HG02678 (cell line): ENCODE measurements around the gene VASH1.

Source experiments
- ATAC-seq: cut with Tn5 transposase; IDR thresholded peaks from one replicate; pipeline ENCODE4 v1.9.1; 2021; ENCODE audit warnings: mild to moderate bottlenecking, moderate library complexity; ENCODE audit not compliant: unreplicated experiment

VASH1 gene

DNA sequence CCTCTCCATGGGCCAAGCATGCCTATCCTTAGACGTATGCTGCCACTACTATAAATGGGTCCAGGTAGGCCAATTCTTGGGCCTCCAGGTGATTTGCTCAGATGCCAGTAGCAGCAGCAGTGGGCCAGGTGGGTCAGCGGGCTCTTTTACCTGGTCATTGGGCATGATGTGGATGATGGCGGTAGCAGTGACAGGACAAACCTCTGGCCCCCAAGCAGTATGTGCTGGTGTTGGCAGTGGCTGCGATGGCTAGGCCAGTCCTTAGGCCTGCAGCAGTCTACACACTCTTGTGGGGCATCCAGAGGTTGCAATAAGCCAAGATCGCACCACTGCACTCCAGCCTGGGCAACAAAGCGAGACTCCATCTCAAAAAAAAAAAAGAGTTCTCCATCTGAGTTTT lies 19.1 kb upstream of the VASH1 start:
- no peak for ATAC-seq

GRCh38 chr14:76742966-76743365 lies 18.3 kb upstream of the VASH1 start:
- no peak for ATAC-seq

- ATAC-seq: no peak
These were observed 8.5 kb upstream of the VASH1 start for GRCh38 chr14:76752744-76753143.

GRCh38 chr14:76753541-76754198 lies 7.6 kb upstream of the VASH1 start:
- ATAC-seq: no peak

GRCh38 chr14:76754586-76754985 lies 6.7 kb upstream of the VASH1 start:
- no peak for ATAC-seq

GRCh38 chr14:76755610-76756370 lies 5.5 kb upstream of the VASH1 start:
- no peak for ATAC-seq

GRCh38 chr14:76756371-76756750 lies 4.9 kb upstream of the VASH1 start:
- ATAC-seq: no peak

- no peak for ATAC-seq
These were observed 1.7 kb upstream of the VASH1 start for GRCh38 chr14:76759589-76759988.

DNA sequence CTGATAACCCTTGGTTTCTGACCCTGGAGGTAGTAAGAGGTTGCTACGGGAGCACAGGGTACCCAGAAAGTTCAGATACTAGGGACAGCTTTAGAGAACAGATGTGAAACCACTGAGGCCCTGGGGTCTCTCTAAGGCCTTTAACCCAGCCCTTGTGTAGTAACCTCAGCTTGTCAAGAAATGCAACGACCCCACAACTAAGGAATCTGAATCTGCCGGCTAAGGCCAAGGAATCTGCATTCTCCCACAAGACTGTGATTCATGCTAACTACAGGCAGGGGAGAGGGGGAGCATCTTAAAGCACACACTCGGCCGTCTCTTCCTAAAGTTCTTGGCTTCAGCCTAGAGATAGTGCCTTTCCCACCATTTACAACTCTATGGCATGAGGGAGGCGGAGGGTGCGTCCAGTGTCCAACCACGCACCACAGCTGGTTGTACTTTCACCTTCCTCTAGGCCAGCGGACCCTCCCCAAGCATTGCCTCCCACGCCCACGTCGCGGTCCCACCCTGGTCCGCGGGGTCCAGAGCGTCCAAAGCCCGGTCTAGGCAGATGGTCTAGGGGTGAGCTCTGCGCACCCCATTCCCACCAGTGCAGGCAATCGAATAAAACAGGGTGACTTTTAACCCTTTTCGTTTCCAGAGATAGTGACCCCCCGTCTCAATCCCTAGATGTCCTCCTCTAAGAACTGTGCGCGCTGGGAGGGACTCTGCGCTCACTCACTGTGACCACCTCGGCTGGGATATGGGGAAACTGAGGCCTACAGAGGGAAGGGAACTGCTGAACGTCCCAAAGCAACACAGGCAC lies 735 bp upstream of the VASH1 start:
- no peak for ATAC-seq

DNA sequence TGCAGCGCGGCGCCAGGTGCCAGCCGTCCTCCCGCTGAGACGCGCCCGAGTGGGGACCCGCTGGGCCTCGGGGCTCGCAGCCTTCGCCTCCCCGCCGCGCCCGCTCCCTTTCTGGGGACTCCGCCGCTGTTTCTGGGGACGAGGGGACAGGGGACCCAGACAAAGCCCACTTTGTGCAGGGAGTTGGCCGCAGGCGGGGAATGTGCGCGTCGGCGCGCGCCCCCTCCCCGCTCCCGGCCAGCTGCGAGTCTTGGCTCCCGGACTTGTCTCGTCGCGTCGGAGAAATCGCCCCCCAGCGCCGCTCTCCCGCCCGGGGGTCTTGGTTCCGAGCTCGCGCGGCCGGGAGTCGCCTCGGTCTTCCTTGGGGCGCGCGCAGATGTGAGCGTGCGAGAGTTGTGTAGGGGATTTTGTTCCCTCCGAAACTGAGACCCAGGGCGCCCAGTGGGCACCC lies 717 bp downstream of the VASH1 start:
- peak; percentile 14 for ATAC-seq

DNA sequence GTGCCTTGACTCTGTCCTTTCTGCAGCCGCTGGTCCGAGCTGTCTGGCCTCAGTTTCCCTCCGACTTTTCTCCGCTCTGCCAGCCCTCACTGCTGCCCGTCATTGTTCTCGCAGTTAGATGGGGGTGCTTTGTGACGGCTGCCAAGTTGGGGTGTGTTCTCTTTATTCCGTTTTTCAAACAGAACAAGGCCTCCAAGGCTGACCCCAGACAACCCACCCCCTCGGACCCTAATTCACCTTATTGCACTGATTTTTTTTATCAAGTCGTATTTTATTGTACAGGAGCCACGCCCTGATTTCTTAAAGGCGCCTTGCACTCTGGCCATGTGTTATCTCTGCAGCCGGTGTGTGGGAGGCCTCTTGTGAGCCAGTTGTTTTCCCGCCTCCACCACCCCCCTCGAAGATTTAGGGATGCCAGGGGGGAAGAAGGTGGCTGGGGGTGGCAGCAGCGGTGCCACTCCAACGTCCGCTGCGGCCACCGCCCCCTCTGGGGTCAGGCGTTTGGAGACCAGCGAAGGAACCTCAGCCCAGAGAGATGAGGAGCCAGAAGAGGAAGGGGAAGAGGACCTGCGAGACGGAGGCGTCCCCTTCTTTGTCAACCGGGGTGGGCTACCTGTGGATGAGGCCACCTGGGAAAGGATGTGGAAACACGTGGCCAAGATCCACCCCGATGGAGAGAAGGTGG lies 1.3 kb downstream of the VASH1 start:
- no peak for ATAC-seq

- ATAC-seq: no peak
These were observed 2.1 kb downstream of the VASH1 start for GRCh38 chr14:76763096-76764041.

DNA sequence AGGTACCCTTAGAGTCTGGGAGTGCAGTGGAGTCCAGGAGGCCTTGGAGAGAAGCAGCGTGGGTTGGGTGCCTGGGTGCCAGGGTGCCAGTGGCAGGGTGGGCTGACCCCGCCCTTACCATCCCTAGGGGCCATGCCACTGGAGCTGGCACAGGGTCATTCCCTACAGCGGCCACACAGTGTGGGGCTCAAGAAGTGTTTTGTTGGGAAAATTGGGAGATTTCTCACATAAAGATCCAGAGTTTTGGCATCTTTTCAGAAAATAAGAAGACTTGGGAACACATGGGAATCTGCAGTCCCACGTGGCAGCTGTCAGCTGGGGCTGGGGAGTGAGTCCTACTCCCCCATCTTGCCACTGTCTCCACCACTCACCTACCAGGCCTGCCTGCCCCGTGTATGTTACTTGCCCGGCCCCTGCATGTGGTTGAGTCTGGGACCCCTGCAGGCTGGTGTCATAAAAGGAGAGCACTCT lies 4.2 kb downstream of the VASH1 start:
- ATAC-seq: no peak

DNA sequence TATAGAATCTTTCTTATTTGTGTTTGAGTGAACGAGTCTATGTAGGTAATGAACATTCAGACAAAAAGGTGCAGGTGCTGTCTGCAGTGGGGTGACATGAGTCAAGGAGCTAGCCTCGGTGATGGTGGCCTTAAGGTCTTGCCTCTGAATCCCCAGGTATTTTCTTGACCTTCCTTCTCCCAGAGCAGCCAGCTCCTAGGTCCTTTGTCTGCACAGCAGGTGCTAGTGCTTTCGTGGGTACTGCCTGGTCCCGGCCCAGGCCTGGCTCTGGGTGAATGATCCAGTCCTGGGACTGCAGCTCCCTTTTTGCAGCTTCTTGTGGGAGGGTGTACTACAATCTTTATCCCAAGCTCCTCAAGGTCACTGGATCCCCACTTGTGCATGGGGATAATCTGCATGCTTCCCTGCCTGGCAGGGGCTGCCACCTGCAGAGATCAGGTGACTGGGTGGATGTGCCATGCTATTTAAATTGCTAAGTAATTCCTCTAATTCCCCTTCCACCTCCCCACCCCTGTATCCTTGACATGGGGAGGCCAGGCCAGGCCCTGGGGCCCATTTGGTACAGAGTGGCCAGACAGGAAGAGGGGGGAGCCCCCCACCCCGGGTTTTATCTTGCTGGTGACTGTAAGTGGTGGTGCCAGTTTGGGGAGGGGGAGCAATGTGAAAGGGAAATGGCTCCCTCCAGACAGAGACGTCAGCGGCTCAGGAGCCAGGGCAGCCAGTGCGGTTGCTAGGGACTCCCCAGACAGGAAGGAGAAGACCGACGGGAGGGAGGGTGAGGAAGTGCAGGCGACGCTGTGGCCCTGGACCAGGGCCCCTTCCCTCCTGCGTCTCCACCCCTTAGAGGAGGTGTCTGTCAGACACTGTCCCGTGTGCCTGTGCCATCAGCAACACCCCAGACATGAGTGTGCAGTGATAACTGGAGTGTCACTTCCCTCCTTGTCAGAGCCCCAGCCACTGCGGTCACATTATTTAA lies 6.7 kb downstream of the VASH1 start:
- peak; percentile 91 for ATAC-seq

DNA sequence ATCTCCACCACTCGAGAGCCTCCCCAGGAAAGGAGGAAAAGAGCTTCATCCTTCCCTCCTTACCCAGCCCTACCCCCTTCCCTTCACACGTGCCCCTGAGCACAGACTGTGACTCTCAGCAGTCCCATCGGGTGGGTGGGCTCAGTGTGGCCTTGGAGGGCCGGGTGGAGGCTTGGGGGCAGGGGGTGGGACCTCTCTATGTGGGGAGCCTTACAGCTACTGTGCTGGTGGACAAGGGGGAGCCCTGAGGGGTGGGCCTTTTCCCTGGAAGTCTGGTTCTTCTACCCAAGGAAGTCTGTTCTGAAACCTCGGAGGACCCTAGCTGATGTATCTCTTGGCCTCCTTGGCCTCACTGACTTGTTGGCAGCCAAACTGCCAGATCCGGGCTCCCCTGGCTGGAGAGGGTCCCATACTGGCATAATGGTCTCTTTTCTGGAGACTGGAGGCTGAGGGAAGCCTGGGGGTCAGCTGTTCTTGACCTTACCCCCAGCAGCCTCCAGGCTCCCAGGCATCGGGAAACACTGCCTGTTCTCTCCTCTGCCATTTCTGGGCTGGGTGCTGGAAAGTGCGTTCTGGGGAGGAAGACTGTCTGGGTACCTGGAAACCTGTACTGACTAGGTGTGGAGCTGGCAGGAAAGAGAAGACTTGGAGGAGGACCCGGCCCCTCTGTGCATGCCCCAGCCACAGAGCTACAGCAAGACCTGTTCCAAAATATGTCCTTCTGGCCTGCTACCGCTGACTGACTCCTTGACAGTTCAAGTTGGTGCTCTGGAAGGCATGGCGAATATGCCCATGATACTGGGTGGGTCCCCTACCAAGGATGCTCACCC lies 7.6 kb downstream of the VASH1 start:
- ATAC-seq: no peak

- no peak for ATAC-seq
These were observed 8.5 kb downstream of the VASH1 start for GRCh38 chr14:76769636-76770292.
